ENCODE data around the gene ARAF. TPM values are rescaled to one million over a fixed set of nuclear protein-coding genes. Genes with fewer than 3 reads are reported as not detected.
"Not testable (repeated sequence)": the region's sequence is repeated elsewhere in the genome, so short reads cannot be mapped to it uniquely, and the experiment has no call there.

The ARAF gene
- total RNA-seq, 1 donor from 2014 or later: 19.7 TPM

- no peak for DNase-seq (ENCODE audit: low spot score)
Observed at GRCh38 chrX:47586043-47586787, 25.2 kb downstream of the ARAF start.

- DNase-seq (ENCODE audit: low spot score): no peak
Observed at GRCh38 chrX:47587091-47587891, 26.3 kb downstream of the ARAF start.

- no peak for DNase-seq (ENCODE audit: low spot score)
Observed at GRCh38 chrX:47587906-47588735, 27.1 kb downstream of the ARAF start.

- DNase-seq (ENCODE audit: low spot score): no peak
Observed at GRCh38 chrX:47590984-47591383, 30.0 kb downstream of the ARAF start.

GRCh38 chrX:47593522-47593921, 32.5 kb downstream of the ARAF start:
- no peak for DNase-seq (ENCODE audit: low spot score)

GRCh38 chrX:47595716-47596251, 34.8 kb downstream of the ARAF start:
- DNase-seq (ENCODE audit: low spot score): peak; percentile 69

- DNase-seq (ENCODE audit: low spot score): peak; percentile 49
Observed at GRCh38 chrX:47596256-47596655, 35.3 kb downstream of the ARAF start.

GRCh38 chrX:47597222-47597621, 36.2 kb downstream of the ARAF start:
- no peak for DNase-seq (ENCODE audit: low spot score)

GRCh38 chrX:47603125-47603524, 42.1 kb downstream of the ARAF start:
- not testable (repeated sequence) for DNase-seq (ENCODE audit: low spot score)

GRCh38 chrX:47605024-47605423, 44.0 kb downstream of the ARAF start:
- DNase-seq (ENCODE audit: low spot score): no peak

GRCh38 chrX:47607091-47607490, 46.1 kb downstream of the ARAF start:
- DNase-seq (ENCODE audit: low spot score): no peak

GRCh38 chrX:47608130-47608810, 47.3 kb downstream of the ARAF start:
- no peak for DNase-seq (ENCODE audit: low spot score)

- DNase-seq (ENCODE audit: low spot score): no peak
Observed at GRCh38 chrX:47610511-47610910, 49.5 kb downstream of the ARAF start.

GRCh38 chrX:47611489-47611888, 50.5 kb downstream of the ARAF start:
- no peak for DNase-seq (ENCODE audit: low spot score)

GRCh38 chrX:47611926-47612325, 50.9 kb downstream of the ARAF start:
- DNase-seq (ENCODE audit: low spot score): no peak

- no peak for DNase-seq (ENCODE audit: low spot score)
Observed at GRCh38 chrX:47612418-47612817, 51.4 kb downstream of the ARAF start.

- DNase-seq (ENCODE audit: low spot score): no peak
Observed at GRCh38 chrX:47613082-47613481, 52.1 kb downstream of the ARAF start.

- no peak for DNase-seq (ENCODE audit: low spot score)
Observed at GRCh38 chrX:47614618-47615017, 53.6 kb downstream of the ARAF start.

GRCh38 chrX:47618923-47619485, 58.0 kb downstream of the ARAF start:
- no peak for DNase-seq (ENCODE audit: low spot score)

- DNase-seq (ENCODE audit: low spot score): peak; percentile 61
Observed at GRCh38 chrX:47619486-47620302, 58.7 kb downstream of the ARAF start, which contains the start of gene SYN1. TSS of gene SYN1 (minus strand) at chrX:47619857. CDS start at chrX:47619728, 129 bp downstream.

All from umbilical cord (tissue), 2 donors.